H9 (cell line): ENCODE data around the gene BZW2. TPM values are rescaled to one million over a fixed set of nuclear protein-coding genes. Genes with fewer than 3 reads are reported as not detected.
A peak's percentile ranks its signal among the peaks of the same experiment; 100 is the strongest.

ENCODE experiments used
- DNase-seq: peaks from one replicate; pipeline ENCODE4 v3.0.0-alpha.2; 2017
- H2AFZ ChIP-seq: one replicate; pipeline ENCODE4 v1.6.1; 2013; ENCODE audit warnings: mild to moderate bottlenecking, low read length, control low read depth, moderate library complexity
- H2AK5ac ChIP-seq: 2 replicates; pipeline ENCODE4 v1.6.1; 2013; ENCODE audit warnings: low read length, control low read depth, mixed read lengths; ENCODE audit not compliant: insufficient read length
- H2BK120ac ChIP-seq: one replicate; pipeline ENCODE4 v1.6.1; 2013; ENCODE audit warnings: low read depth, mild to moderate bottlenecking, low read length, control low read depth, inconsistent platforms; ENCODE audit not compliant: poor library complexity, severe bottlenecking
- H2BK12ac ChIP-seq: 2 replicates; pipeline ENCODE4 v1.6.1; 2013; ENCODE audit warnings: low read length, control low read depth, mixed read lengths, low read depth; ENCODE audit not compliant: insufficient read length
- H2BK15ac ChIP-seq: 2 replicates; pipeline ENCODE4 v1.6.1; 2013; ENCODE audit warnings: low read depth, low read length, control low read depth
- H2BK20ac ChIP-seq: one replicate; pipeline ENCODE4 v1.6.1; 2013; ENCODE audit warnings: low read depth, mild to moderate bottlenecking, low read length, control low read depth, inconsistent platforms; ENCODE audit not compliant: poor library complexity, severe bottlenecking
- H2BK5ac ChIP-seq: 2 replicates; pipeline ENCODE4 v1.6.1; 2013; ENCODE audit warnings: low read length, control low read depth, mixed read lengths; ENCODE audit not compliant: insufficient read length
- H3K14ac ChIP-seq: 2 replicates; pipeline ENCODE4 v1.6.1; 2013; ENCODE audit warnings: low read length, control low read depth; ENCODE audit not compliant: insufficient read depth
- H3K18ac ChIP-seq: 2 replicates; pipeline ENCODE4 v1.6.1; 2013; ENCODE audit warnings: low read depth, mild to moderate bottlenecking, mixed read lengths, low read length, control low read depth; ENCODE audit not compliant: insufficient read length
- H3K23ac ChIP-seq: 2 replicates; pipeline ENCODE4 v1.6.1; 2013; ENCODE audit warnings: low read length, control low read depth, mixed read lengths, low read depth; ENCODE audit not compliant: insufficient read length
- H3K23me2 ChIP-seq: 2 replicates; pipeline ENCODE4 v1.6.1; 2013; ENCODE audit warnings: low read depth, mild to moderate bottlenecking, mixed read lengths, low read length, control low read depth; ENCODE audit not compliant: insufficient read length, poor library complexity, severe bottlenecking
- H3K27ac ChIP-seq: 2 replicates; pipeline ENCODE4 v1.5.1; 2013; ENCODE audit warnings: low read length, control low read depth, mixed read lengths, low read depth; ENCODE audit not compliant: insufficient read length
- H3K27me3 ChIP-seq: 2 replicates; pipeline ENCODE4 v1.6.1; 2013; ENCODE audit warnings: low read length, control low read depth, inconsistent platforms; ENCODE audit not compliant: insufficient read depth
- H3K4ac ChIP-seq: 2 replicates; pipeline ENCODE4 v1.6.1; 2013; ENCODE audit warnings: low read depth, mild to moderate bottlenecking, control low read depth, inconsistent platforms, low read length, moderate library complexity
- H3K4me1 ChIP-seq: 2 replicates; pipeline ENCODE4 v1.6.1; 2013; ENCODE audit warnings: low read length, control low read depth, inconsistent platforms; ENCODE audit not compliant: insufficient read depth
- H3K4me2 ChIP-seq: 2 replicates; pipeline ENCODE4 v1.6.1; 2013; ENCODE audit warnings: low read length, control low read depth, mixed read lengths; ENCODE audit not compliant: insufficient read length, insufficient read depth
- H3K56ac ChIP-seq: 2 replicates; pipeline ENCODE4 v1.6.1; 2013; ENCODE audit warnings: low read depth, mild to moderate bottlenecking, mixed read lengths, low read length, control low read depth; ENCODE audit not compliant: insufficient read length
- H3K79me1 ChIP-seq: 2 replicates; pipeline ENCODE4 v1.6.1; 2013; ENCODE audit warnings: low read depth, mild to moderate bottlenecking, moderate library complexity, low read length, control low read depth, inconsistent platforms; ENCODE audit not compliant: insufficient read depth, poor library complexity, severe bottlenecking
- H3K79me2 ChIP-seq: 2 replicates; pipeline ENCODE4 v1.6.1; 2013; ENCODE audit warnings: low read length, control low read depth, inconsistent platforms; ENCODE audit not compliant: insufficient read depth
- H3K9ac ChIP-seq: 2 replicates; pipeline ENCODE4 v1.6.1; 2013; ENCODE audit warnings: low read length, control low read depth, mixed read lengths; ENCODE audit not compliant: insufficient read length; ENCODE audit errors: extremely low read depth
- H3K9me3 ChIP-seq: one replicate; pipeline ENCODE4 v1.6.1; 2013; ENCODE audit warnings: low read depth, low read length, inconsistent platforms; ENCODE audit not compliant: control insufficient read depth
- H3T11ph ChIP-seq: one replicate; pipeline ENCODE4 v1.6.1; 2013; ENCODE audit warnings: mild to moderate bottlenecking, low read length, control low read depth, inconsistent platforms
- H4K20me1 ChIP-seq: one replicate; pipeline ENCODE4 v1.6.1; 2013; ENCODE audit not compliant: control insufficient read depth, insufficient read length, insufficient read depth
- H4K5ac ChIP-seq: 2 replicates; pipeline ENCODE4 v1.6.1; 2013; ENCODE audit warnings: low read depth, mild to moderate bottlenecking, mixed read lengths, low read length, control low read depth; ENCODE audit not compliant: insufficient read length
- H4K8ac ChIP-seq: replicated peaks from 2 replicates; pipeline ENCODE4 v1.6.1; 2013; ENCODE audit warnings: low read length, control low read depth, mixed read lengths, low read depth; ENCODE audit not compliant: insufficient read length
- H4K91ac ChIP-seq: 2 replicates; pipeline ENCODE4 v1.6.1; 2013; ENCODE audit warnings: low read depth, mild to moderate bottlenecking, moderate library complexity, mixed read lengths, low read length, control low read depth; ENCODE audit not compliant: insufficient read length
- H3K27ac Mint-ChIP-seq, 3 experiments: 2 replicates in 2 of 3; 3 replicates in 1 of 3; pipeline ENCODE4 v1.8.0; 2020 to 2021; ENCODE audit warnings: mixed read lengths in 3 of 3, mild to moderate bottlenecking in 1 of 3, moderate library complexity in 1 of 3
- H3K27me3 Mint-ChIP-seq: 2 replicates; pipeline ENCODE4 v1.8.0; 2021; ENCODE audit warnings: low read depth, mild to moderate bottlenecking, moderate library complexity, mixed read lengths
- H3K36me3 Mint-ChIP-seq, 3 experiments: 2 replicates in 2 of 3; 3 replicates in 1 of 3; pipeline ENCODE4 v1.8.0; 2020 to 2021; ENCODE audit warnings: low read depth in 3 of 3, mixed read lengths in 3 of 3; ENCODE audit not compliant: insufficient read depth in 1 of 3
- H3K4me1 Mint-ChIP-seq, 2 experiments: 2 replicates each; pipeline ENCODE4 v1.8.0; 2020; ENCODE audit warnings: mixed read lengths in 2 of 2
- H3K4me3 Mint-ChIP-seq, 2 experiments: 2 replicates in 1 of 2; 3 replicates in 1 of 2; pipeline ENCODE4 v1.8.0; 2020 to 2021; ENCODE audit warnings: mild to moderate bottlenecking in 2 of 2, mixed read lengths in 2 of 2, moderate library complexity in 1 of 2
- H3K9me3 Mint-ChIP-seq, 2 experiments: 2 replicates in 1 of 2; 3 replicates in 1 of 2; pipeline ENCODE4 v1.8.0; 2020; ENCODE audit warnings: mild to moderate bottlenecking in 2 of 2, mixed read lengths in 2 of 2, moderate library complexity in 1 of 2
- CTCF ChIP-seq: fragments of 200-600 bp; sonication (generic); conservative IDR thresholded peaks from 3 replicates; pipeline ENCODE4 v1.8.0; 2021; ENCODE audit warnings: antibody characterized with exemption, mild to moderate bottlenecking
- WGBS: extraction: QIAGEN DNeasy Blood & Tissue Kit; methylation state at CpG from one replicate; pipeline ENCODE4 v1.1.7; 2013; ENCODE audit warnings: missing lambda C conversion rate, low lambda C conversion rate, mixed read lengths; ENCODE audit not compliant: insufficient read length; ENCODE audit errors: extremely low coverage; 5-methylcytosine and 5-hydroxymethylcytosine counted together
- total RNA-seq: library from RNA; stranded (reverse); gene quantifications from 2 replicates; pipeline ENCODE4 v1.2.1, GENCODE V29; 2021

The BZW2 gene
- total RNA-seq, 1 experiment from 2014 or later: 64.6 TPM

DNA sequence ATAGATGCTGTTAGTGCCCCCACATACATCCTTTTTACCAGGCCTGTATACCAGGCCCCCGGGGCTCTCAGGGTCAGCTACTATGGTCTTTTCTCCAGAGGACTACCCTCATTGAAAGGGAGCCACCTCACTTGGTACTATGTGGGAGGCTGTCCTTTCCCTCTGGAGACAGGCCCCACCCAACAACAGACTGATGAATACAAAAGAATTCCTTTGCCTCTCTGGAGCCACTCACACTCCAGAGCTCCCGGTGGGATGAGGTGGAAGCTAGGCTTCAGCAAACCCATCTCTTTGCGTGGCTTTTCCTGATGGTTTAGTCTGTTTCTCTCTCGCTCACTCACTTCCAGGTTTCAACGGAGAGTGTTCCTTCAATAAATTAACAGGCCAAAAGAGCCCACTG is 30.8 kb upstream of the BZW2 start:
- Mint-ChIP-seq H3K27ac (peak overlapping the region in 2 of 3 experiments; percentile 38 to 40; a peak in 2 of 7 replicates), H3K27me3 (no peaks in the 10 kb centered on the region), H3K36me3 (peaks cover 5 to 23% (median 7%) of the 10 kb centered on the region in 3 experiments; a peak in 5 of 7 replicates), H3K9me3 (no peaks in the 10 kb centered on the region; a peak in 1 of 5 replicates), H3K4me1 (peaks cover 14 to 17% of the 10 kb centered on the region in 2 experiments), H3K4me3 (no peak overlapping the region)
- H3K9me3 ChIP-seq: no peaks in the 10 kb centered on the region
- H3K27ac ChIP-seq: no peak overlapping the region
- no peak overlapping the region for H3K9ac ChIP-seq
- no peak overlapping the region for H2AFZ ChIP-seq
- no peak overlapping the region for H2BK15ac ChIP-seq
- DNase-seq: no peak
- no peak overlapping the region for H3K4me2 ChIP-seq
- H3K23me2 ChIP-seq: no peaks in the 10 kb centered on the region
- no peak overlapping the region for H4K91ac ChIP-seq
- H3K4me1 ChIP-seq: no peaks in the 10 kb centered on the region; the same call in 1 of the 2 replicates
- H4K5ac ChIP-seq: no peak overlapping the region
- H2AK5ac ChIP-seq: no peak overlapping the region
- no peak overlapping the region for H2BK20ac ChIP-seq
- H3K23ac ChIP-seq: no peak overlapping the region
- H3K4ac ChIP-seq: no peak overlapping the region
- no peaks in the 10 kb centered on the region for H3K27me3 ChIP-seq
- no CpG with 5 or more reads among the region's 5 CpGs for WGBS
- no peaks in the 10 kb centered on the region for H3K79me1 ChIP-seq
- H3K56ac ChIP-seq: no peak overlapping the region
- no peak overlapping the region for H3K14ac ChIP-seq
- H4K20me1 ChIP-seq: no peaks in the 10 kb centered on the region
- no peak overlapping the region for H2BK12ac ChIP-seq
- no peak overlapping the region for H3T11ph ChIP-seq
- H3K18ac ChIP-seq: no peak overlapping the region
- TF ChIP-seq CTCF: no peak
- H2BK5ac ChIP-seq: no peak overlapping the region
- no peak overlapping the region for H4K8ac ChIP-seq
- no peak overlapping the region for H2BK120ac ChIP-seq
- no peaks in the 10 kb centered on the region for H3K79me2 ChIP-seq
